GM12878 (cell line): ENCODE data around the gene ADGRB2. TPM values are rescaled to one million over a fixed set of nuclear protein-coding genes. Genes with fewer than 3 reads are reported as not detected.

ENCODE experiments used
- ATAC-seq: fragments of 200-7000 bp; cut with Tn5 transposase; 3 replicates; pipeline ENCODE4 v1.9.1; 2020; ENCODE audit warnings: mild to moderate bottlenecking, moderate library complexity
- BruUV-seq: library from RNA; stranded (reverse); fragments of 400-500 nt; replicated peaks from 2 replicates; lab custom pipeline; 2021; lab: Mats Ljungman, UMichigan
- CTCF ChIA-PET: fragments of 300-600 bp; sonication (Branson Sonifier 250); formaldehyde crosslinking; extraction: SDS; loops from one replicate; lab custom pipeline; 2021; ENCODE audit warnings: inconsistent platforms; lab: Yijun Ruan, JAX
- POLR2A ChIA-PET: fragments of 350-600 bp; formaldehyde crosslinking; extraction: SDS; loops from one replicate; lab custom pipeline; 2021; ENCODE audit warnings: inconsistent platforms; lab: Charles Lee
- RAD21 ChIA-PET: fragments of 300-600 bp; sonication (Branson Sonifier 250); formaldehyde crosslinking; loops from one replicate; lab custom pipeline; 2023; ENCODE audit warnings: antibody characterized with exemption; ENCODE audit not compliant: unreplicated experiment; lab: Charles Lee
- SMC1A ChIA-PET: fragments of 300-600 bp; sonication (Branson Sonifier 250); formaldehyde crosslinking; loops from one replicate; lab custom pipeline; 2023; ENCODE audit not compliant: unreplicated experiment, uncharacterized antibody; lab: Charles Lee
- DNase-seq: peaks from one replicate; pipeline ENCODE4 v3.0.0-alpha.2; 2011; ENCODE audit warnings: low read depth, low spot score
- FAIRE-seq: peaks from 3 replicates; lab custom pipeline; 2011; peaks lifted over from hg19 to GRCh38; lab: Jason Lieb, UNC
- H2AFZ ChIP-seq: 2 replicates; pipeline ENCODE4 v1.6.0; 2011; ENCODE audit warnings: low read depth, low read length, control low read depth; ENCODE audit not compliant: control insufficient read depth
- H3K27ac ChIP-seq: 2 replicates; pipeline ENCODE4 v1.5.1; 2011; ENCODE audit warnings: control low read depth; ENCODE audit not compliant: control insufficient read depth, insufficient read depth
- H3K27me3 ChIP-seq, 2 experiments: replicated peaks in 1 of 2; 2 replicates each; pipeline versions ENCODE4 v1.6.0 to v1.6.1; 2011; ENCODE audit warnings: low read length in 1 of 2; ENCODE audit not compliant: control insufficient read depth in 2 of 2, insufficient read depth in 2 of 2
- H3K36me3 ChIP-seq, 2 experiments: 2 replicates each; pipeline ENCODE4 v1.5.1; 2011; ENCODE audit warnings: low read length in 1 of 2; ENCODE audit not compliant: control insufficient read depth in 2 of 2, insufficient read depth in 2 of 2
- H3K4me1 ChIP-seq: 2 replicates; pipeline ENCODE4 v1.6.1; 2011; ENCODE audit warnings: mild to moderate bottlenecking, low read length, moderate library complexity, mixed read lengths; ENCODE audit not compliant: control insufficient read depth, insufficient read depth
- H3K4me2 ChIP-seq: 2 replicates; pipeline ENCODE4 v1.6.0; 2011; ENCODE audit warnings: control low read depth; ENCODE audit not compliant: control insufficient read depth, insufficient read depth
- H3K4me3 ChIP-seq: fragments of 200-600 bp; sonication (generic); 2 replicates; pipeline ENCODE4 v1.5.1; 2016
- H3K79me2 ChIP-seq: 2 replicates; pipeline ENCODE4 v1.6.0; 2011; ENCODE audit warnings: low read length; ENCODE audit not compliant: control insufficient read depth, insufficient read depth
- H3K9ac ChIP-seq: 2 replicates; pipeline ENCODE4 v1.8.0; 2011; ENCODE audit warnings: low read length, control low read depth, mixed read lengths; ENCODE audit not compliant: control insufficient read depth, insufficient read depth
- H3K9me3 ChIP-seq: replicated peaks from 3 replicates; pipeline ENCODE4 v1.5.1; 2011; ENCODE audit warnings: mild to moderate bottlenecking, low read length; ENCODE audit not compliant: control insufficient read depth, insufficient read depth
- H4K20me1 ChIP-seq: 2 replicates; pipeline ENCODE4 v1.6.0; 2011; ENCODE audit not compliant: control insufficient read depth, insufficient read depth
- DPF2 ChIP-seq: fragments of 450-650 bp; IDR thresholded peaks from 2 replicates; pipeline ENCODE4 v1.6.1; 2017; ENCODE audit warnings: mild to moderate bottlenecking
- KLF5 ChIP-seq: fragments of 450-650 bp; IDR thresholded peaks from 2 replicates; pipeline ENCODE4 v1.6.1; 2014; ENCODE audit warnings: mild to moderate bottlenecking; ENCODE audit not compliant: partially characterized antibody
- PAX8 ChIP-seq: fragments of 450-650 bp; IDR thresholded peaks from 2 replicates; pipeline ENCODE4 v1.6.1; 2017; ENCODE audit warnings: mild to moderate bottlenecking, moderate library complexity
- SREBF1 ChIP-seq: IDR thresholded peaks from 2 replicates; pipeline ENCODE4 v1.6.1; 2012; ENCODE audit warnings: mild to moderate bottlenecking, low read length
- STAT1 ChIP-seq: fragments of 450-650 bp; conservative IDR thresholded peaks from 2 replicates; pipeline ENCODE4 v1.6.1; 2014; ENCODE audit warnings: antibody characterized with exemption, mild to moderate bottlenecking
- TCF12 ChIP-seq: IDR thresholded peaks from 2 replicates; pipeline ENCODE4 v1.6.1; 2011; ENCODE audit warnings: low read depth, mild to moderate bottlenecking, low read length
- TCF3 ChIP-seq: IDR thresholded peaks from 2 replicates; pipeline ENCODE4 v1.6.1; 2012; ENCODE audit warnings: low read depth, mild to moderate bottlenecking, low read length, borderline replicate concordance; ENCODE audit not compliant: insufficient read depth
- ZNF217 ChIP-seq: fragments of 450-650 bp; IDR thresholded peaks from 2 replicates; pipeline ENCODE4 v1.6.1; 2017; ENCODE audit warnings: antibody characterized with exemption, mild to moderate bottlenecking
- WGBS: methylation state at CpG from one replicate; pipeline ENCODE4 v1.1.6; 2016; ENCODE audit warnings: low lambda C conversion rate; ENCODE audit not compliant: insufficient replicate concordance, insufficient coverage; ENCODE audit errors: missing lambda C conversion rate; 5-methylcytosine and 5-hydroxymethylcytosine counted together
- in situ Hi-C: fragments of 300-500 bp; cut with MboI; formaldehyde crosslinking; loops from 9 replicates; pipeline ENCODE4 v1.14.3; 2018; ENCODE audit warnings: mixed read lengths
- intact Hi-C: fragments of 100-400 bp; cut with micrococcal nuclease; formaldehyde crosslinking; loops from one replicate; pipeline ENCODE4 v1.14.2; 2022; ENCODE audit not compliant: unreplicated experiment
- polyA plus RNA-seq, 11 experiments: library from polyadenylated mRNA; depleted of rRNA in 4 of 11; unstranded in 6 of 11; stranded (reverse) in 5 of 11; fragments of >200 nt; fragmentation: Nextera tagmentation in 4 of 11; fragmentation: Illumina TruSeq in 1 of 11; extraction: Ambion mirVana in 4 of 11; extraction: Trizol in 1 of 11; gene quantifications; 1 replicate in 1 of 11; 2 replicates in 10 of 11; pipeline versions ENCODE4 v1.2.1 to v1.2.3, GENCODE V29; 2011 to 2016; ENCODE audit warnings: inconsistent platforms in 2 of 11, missing spikeins in 2 of 11, low read depth in 1 of 11
- total RNA-seq, 4 experiments: library from RNA; depleted of rRNA in 3 of 4; stranded (reverse); fragments of >200 nt in 3 of 4; fragmentation: Illumina TruSeq in 1 of 4; extraction: Trizol in 1 of 4; gene quantifications; 2 replicates each; pipeline versions ENCODE4 v1.2.1 to v1.2.3, GENCODE V29; 2013 to 2021
- TF ChIP-seq, protein P1 (sequence below): fragments of 450-650 bp; IDR thresholded peaks from 2 replicates; pipeline ENCODE4 v1.6.1; 2017; ENCODE audit warnings: antibody characterized with exemption, mild to moderate bottlenecking, moderate library complexity
- TF ChIP-seq, protein P2 (sequence below): fragments of 150-350 bp; IDR thresholded peaks from 2 replicates; pipeline ENCODE4 v1.6.1; 2014; ENCODE audit warnings: mild to moderate bottlenecking, low read depth, low read length

ADGRB2 gene
- total and polyA plus RNA-seq, 10 of the 15 experiments (the other 5 are each of a cell fraction or from before 2014, with no cell fraction given), result 0.11 to 0.33 (median 0.18) TPM; not detected in 4

- ChIA-PET RAD21 (interaction anchor here (0.6 to 1.5 kb wide), 7 partner anchors 9 to 88 kb away, joined by 3 to 8 read pairs (median 4); no protein-coding TSS in a partner anchor), CTCF (interaction anchor here (0.7 to 6.5 kb wide), 9 partner anchors 7 to 151 kb away, joined by 3 to 83 read pairs (median 7); no protein-coding TSS in a partner anchor), POLR2A (interaction anchor here (0.6 kb wide), 1 partner anchor 444 kb away, joined by 3 read pairs; no protein-coding TSS in a partner anchor), SMC1A (interaction anchor here (0.8 to 3.5 kb wide), 6 partner anchors 8 to 279 kb away, joined by 3 to 20 read pairs (median 4); no protein-coding TSS in a partner anchor)
- in situ Hi-C loops (no loop called here), intact Hi-C loops (no loop called here)
- ATAC-seq (no peak), FAIRE-seq (no peak), DNase-seq (no peak)
- Histone ChIP-seq H4K20me1 (no peaks in the 10 kb centered on the region), H3K4me2 (no peak overlapping the region), H3K4me3 (no peak overlapping the region), H3K36me3 (no peaks in the 10 kb centered on the region), H3K4me1 (peaks cover 35% of the 10 kb centered on the region), H2AFZ (no peak overlapping the region), H3K9me3 (no peaks in the 10 kb centered on the region), H3K9ac (no peak overlapping the region), H3K79me2 (no peaks in the 10 kb centered on the region), H3K27ac (no peak overlapping the region), H3K27me3 (no peaks in the 10 kb centered on the region)
- TF ChIP-seq SREBF1 (no peak), ZNF217 (no peak), PAX8 (no peak), KLF5 (no peak), TCF3 (no peak), STAT1 (no peak), TCF12 (no peak), DPF2 (no peak)
- TF ChIP-seq, protein P1, sequence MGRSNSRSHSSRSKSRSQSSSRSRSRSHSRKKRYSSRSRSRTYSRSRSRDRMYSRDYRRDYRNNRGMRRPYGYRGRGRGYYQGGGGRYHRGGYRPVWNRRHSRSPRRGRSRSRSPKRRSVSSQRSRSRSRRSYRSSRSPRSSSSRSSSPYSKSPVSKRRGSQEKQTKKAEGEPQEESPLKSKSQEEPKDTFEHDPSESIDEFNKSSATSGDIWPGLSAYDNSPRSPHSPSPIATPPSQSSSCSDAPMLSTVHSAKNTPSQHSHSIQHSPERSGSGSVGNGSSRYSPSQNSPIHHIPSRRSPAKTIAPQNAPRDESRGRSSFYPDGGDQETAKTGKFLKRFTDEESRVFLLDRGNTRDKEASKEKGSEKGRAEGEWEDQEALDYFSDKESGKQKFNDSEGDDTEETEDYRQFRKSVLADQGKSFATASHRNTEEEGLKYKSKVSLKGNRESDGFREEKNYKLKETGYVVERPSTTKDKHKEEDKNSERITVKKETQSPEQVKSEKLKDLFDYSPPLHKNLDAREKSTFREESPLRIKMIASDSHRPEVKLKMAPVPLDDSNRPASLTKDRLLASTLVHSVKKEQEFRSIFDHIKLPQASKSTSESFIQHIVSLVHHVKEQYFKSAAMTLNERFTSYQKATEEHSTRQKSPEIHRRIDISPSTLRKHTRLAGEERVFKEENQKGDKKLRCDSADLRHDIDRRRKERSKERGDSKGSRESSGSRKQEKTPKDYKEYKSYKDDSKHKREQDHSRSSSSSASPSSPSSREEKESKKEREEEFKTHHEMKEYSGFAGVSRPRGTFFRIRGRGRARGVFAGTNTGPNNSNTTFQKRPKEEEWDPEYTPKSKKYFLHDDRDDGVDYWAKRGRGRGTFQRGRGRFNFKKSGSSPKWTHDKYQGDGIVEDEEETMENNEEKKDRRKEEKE, result no peak
- TF ChIP-seq, protein P2, sequence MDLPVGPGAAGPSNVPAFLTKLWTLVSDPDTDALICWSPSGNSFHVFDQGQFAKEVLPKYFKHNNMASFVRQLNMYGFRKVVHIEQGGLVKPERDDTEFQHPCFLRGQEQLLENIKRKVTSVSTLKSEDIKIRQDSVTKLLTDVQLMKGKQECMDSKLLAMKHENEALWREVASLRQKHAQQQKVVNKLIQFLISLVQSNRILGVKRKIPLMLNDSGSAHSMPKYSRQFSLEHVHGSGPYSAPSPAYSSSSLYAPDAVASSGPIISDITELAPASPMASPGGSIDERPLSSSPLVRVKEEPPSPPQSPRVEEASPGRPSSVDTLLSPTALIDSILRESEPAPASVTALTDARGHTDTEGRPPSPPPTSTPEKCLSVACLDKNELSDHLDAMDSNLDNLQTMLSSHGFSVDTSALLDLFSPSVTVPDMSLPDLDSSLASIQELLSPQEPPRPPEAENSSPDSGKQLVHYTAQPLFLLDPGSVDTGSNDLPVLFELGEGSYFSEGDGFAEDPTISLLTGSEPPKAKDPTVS, result no peak
- WGBS, result 29% methylated on average over 7 of the region's 7 CpGs
- BruUV-seq, result no TSS peak
Measured at GRCh38 chr1:31700468-31701090, 63.6 kb downstream of the ADGRB2 start.
